Measurements from ENCODE around the gene GINS2.

DNA sequence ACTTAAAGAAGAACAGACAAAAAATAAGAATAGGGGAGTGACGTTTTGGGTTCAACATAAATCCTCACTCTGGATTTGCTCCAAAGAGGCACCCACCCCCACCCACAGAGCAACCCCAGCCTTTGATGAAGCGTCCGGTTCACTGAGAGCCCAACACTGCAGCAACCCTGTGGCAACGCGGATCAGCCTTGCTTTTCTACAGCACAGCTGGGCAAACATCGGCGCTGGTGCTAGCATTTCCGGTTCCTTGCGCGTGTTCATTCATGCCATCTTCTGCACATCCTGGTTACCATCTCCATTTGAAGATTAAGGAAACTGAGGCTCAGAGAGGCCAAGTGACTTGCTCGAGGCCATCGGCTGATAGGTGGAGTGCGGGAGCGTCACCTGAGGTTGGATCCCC is 8.7 kb upstream of the GINS2 start:
- no peak for TF ChIP-seq EZH2 (IDR thresholded peaks at IDR 0.05; ENCODE audit: low read length, missing control alignments)
- TF ChIP-seq, protein P1, sequence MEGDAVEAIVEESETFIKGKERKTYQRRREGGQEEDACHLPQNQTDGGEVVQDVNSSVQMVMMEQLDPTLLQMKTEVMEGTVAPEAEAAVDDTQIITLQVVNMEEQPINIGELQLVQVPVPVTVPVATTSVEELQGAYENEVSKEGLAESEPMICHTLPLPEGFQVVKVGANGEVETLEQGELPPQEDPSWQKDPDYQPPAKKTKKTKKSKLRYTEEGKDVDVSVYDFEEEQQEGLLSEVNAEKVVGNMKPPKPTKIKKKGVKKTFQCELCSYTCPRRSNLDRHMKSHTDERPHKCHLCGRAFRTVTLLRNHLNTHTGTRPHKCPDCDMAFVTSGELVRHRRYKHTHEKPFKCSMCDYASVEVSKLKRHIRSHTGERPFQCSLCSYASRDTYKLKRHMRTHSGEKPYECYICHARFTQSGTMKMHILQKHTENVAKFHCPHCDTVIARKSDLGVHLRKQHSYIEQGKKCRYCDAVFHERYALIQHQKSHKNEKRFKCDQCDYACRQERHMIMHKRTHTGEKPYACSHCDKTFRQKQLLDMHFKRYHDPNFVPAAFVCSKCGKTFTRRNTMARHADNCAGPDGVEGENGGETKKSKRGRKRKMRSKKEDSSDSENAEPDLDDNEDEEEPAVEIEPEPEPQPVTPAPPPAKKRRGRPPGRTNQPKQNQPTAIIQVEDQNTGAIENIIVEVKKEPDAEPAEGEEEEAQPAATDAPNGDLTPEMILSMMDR (conservative IDR thresholded peaks at IDR 0.05 in 1 of 2, IDR thresholded peaks at IDR 0.05 in 1 of 2; ENCODE audit: low read depth in 1 of 2, low read length in 2 of 2) = no peak

All from fibroblast of lung (primary cell).